Fibroblast of villous mesenchyme (primary cell): Measurements from ENCODE around the gene SERPINA4. TPM values are rescaled to one million over a fixed set of nuclear protein-coding genes. Genes with fewer than 3 reads are reported as not detected.
"Not testable (repeated sequence)": the region's sequence is repeated elsewhere in the genome, so short reads cannot be mapped to it uniquely, and the experiment has no call there.

Source experiments
- DNase-seq: peaks from one replicate; pipeline ENCODE4 v3.0.0-alpha.2; 2010; ENCODE audit warnings: low read depth
- H3K4me3 ChIP-seq: 2 replicates; pipeline ENCODE4 v1.5.1; 2011; ENCODE audit warnings: low read depth, mild to moderate bottlenecking, low read length
- CTCF ChIP-seq: IDR thresholded peaks from 2 replicates; pipeline ENCODE4 v1.5.1; 2012; ENCODE audit warnings: low read depth, mild to moderate bottlenecking, low read length; ENCODE audit not compliant: insufficient read depth
- total RNA-seq: library from RNA; depleted of rRNA; stranded (reverse); fragments of >200 nt; gene quantifications from 2 replicates; pipeline ENCODE4 v1.2.3, GENCODE V29; 2012

SERPINA4 gene
- total RNA-seq, 1 donor = not detected

GRCh38 chr14:94572637-94573303, 11.5 kb downstream of the SERPINA4 start:
- no peak for TF ChIP-seq CTCF
- no peak for DNase-seq
- no peak overlapping the region for H3K4me3 ChIP-seq

GRCh38 chr14:94573475-94574277, 12.4 kb downstream of the SERPINA4 start:
- no peak for TF ChIP-seq CTCF
- no peak for DNase-seq
- no peak overlapping the region for H3K4me3 ChIP-seq

- H3K4me3 ChIP-seq = no peak overlapping the region
- no peak for TF ChIP-seq CTCF
- no peak for DNase-seq
Measured at GRCh38 chr14:94574336-94574735, 13.1 kb downstream of the SERPINA4 start.

DNA sequence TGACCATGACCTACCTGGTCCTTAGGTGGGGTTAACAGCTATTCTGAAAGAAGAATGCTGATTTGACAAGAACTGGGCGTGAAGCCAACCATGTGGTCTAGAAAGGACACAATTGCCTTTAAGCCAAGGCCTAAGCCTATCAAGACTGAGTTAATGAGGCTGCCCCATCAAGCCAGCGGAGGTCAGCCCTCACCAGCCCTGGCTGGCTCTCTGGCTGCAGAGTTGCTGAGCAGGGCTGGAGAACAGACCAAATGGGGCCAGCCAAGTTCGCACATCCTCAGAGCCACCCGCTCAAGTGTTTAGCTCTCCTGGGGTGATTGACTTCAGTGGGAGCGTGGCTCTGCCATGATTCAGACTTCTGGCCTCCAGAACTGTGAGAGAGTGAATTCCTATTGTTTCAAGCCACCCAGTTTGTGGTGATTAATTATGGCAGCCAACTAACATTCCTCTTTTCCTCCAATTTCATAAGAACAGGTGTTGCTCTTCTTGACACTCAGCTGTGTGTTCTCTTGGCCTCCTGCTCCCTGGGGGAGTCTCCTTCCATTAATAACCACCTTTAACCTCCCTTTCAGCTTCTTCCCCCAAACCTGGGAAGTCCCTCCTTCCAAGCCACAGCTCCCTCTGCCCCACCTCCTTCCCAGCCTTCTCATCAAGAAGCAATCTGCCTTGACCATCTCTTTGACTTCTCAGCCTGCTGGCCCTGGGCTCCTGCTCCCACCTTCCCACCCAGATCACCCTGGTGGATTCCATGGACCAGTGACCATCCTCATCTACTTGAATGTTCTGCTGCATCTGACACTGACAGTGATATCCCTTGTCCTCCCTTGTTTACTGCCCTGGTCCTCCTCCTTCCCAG, 14.7 kb downstream of the SERPINA4 start:
- no peak for TF ChIP-seq CTCF
- DNase-seq = no peak
- H3K4me3 ChIP-seq = no peak overlapping the region

DNA sequence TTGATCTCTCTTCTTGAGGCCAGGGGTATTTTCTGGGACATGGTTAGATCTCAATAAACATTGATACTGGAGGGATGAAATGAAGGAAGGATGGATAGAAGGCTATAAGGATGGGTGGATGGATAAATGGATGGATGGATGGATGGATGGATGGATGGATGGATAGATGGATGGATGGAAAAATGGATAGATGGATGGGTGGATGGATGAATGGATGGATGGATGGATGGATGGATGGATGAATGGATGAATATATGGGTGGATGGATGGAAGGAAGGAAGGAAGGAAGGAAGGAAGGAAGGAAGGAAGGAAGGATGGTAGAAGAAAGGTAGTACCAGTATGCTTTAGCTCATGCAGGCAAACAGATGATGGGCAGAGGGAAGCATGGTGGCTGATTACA, 16.2 kb downstream of the SERPINA4 start:
- not testable (repeated sequence) for DNase-seq, H3K4me3 ChIP-seq

GRCh38 chr14:94578712-94579111, 17.5 kb downstream of the SERPINA4 start:
- H3K4me3 ChIP-seq = no peak overlapping the region
- no peak for DNase-seq
- TF ChIP-seq CTCF = no peak
